ACC112 (cell line): Measurements from ENCODE around the gene AUNIP.

ENCODE experiments used
- H2AFZ ChIP-seq: fragments of 200-600 bp; sonication (generic); one replicate; pipeline ENCODE4 v1.6.0; 2017; ENCODE audit warnings: antibody characterized with exemption, low read length; ENCODE audit not compliant: unreplicated experiment
- H3K27ac ChIP-seq: fragments of 200-600 bp; sonication (generic); 2 replicates; pipeline ENCODE4 v1.5.1; 2014; ENCODE audit warnings: low read depth, mild to moderate bottlenecking, antibody characterized with exemption, low read length, moderate library complexity
- H3K27me3 ChIP-seq: fragments of 200-600 bp; sonication (generic); 2 replicates; pipeline ENCODE4 v1.6.1; 2014; ENCODE audit warnings: mild to moderate bottlenecking, antibody characterized with exemption, low read length, moderate library complexity, mixed read lengths; ENCODE audit not compliant: insufficient read depth
- H3K36me3 ChIP-seq: fragments of 200-600 bp; sonication (generic); 2 replicates; pipeline ENCODE4 v1.6.1; 2016; ENCODE audit warnings: mild to moderate bottlenecking, antibody characterized with exemption, low read length, moderate library complexity, mixed read lengths; ENCODE audit not compliant: insufficient read depth
- H3K4me1 ChIP-seq: fragments of 200-600 bp; sonication (generic); one replicate; pipeline ENCODE4 v1.6.1; 2016; ENCODE audit warnings: low read length, mixed read lengths; ENCODE audit not compliant: insufficient read depth, unreplicated experiment, control insufficient read depth
- H3K4me3 ChIP-seq: fragments of 200-600 bp; sonication (generic); 2 replicates; pipeline ENCODE4 v1.5.1; 2014; ENCODE audit warnings: mild to moderate bottlenecking, low read depth, low read length
- H3K79me2 ChIP-seq: fragments of 200-600 bp; sonication (generic); one replicate; pipeline ENCODE4 v1.6.0; 2016; ENCODE audit warnings: low read length; ENCODE audit not compliant: control insufficient read depth, unreplicated experiment, insufficient read depth

Gene AUNIP

DNA sequence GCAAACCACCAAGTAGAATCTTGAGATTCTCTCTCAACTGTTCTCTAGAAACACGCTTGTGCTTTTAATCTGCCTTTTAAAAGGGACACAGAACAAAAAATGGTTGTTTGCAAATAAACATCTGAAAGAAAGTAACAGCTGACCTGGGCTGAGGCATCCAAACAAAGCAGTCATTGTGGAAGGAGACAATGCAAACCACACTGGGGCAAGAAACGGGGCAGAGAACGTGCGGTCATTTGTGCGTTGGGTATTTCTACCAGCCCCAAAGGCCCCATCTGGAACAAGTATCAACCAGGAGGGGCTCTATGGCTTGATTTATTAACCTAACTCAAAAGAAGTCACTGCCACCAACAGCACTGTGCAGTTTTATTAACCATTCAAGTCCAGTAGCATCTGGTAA is 41.0 kb upstream of the AUNIP start:
- H2AFZ ChIP-seq: no peak overlapping the region
- no peak overlapping the region for H3K27ac ChIP-seq
- no peaks in the 10 kb centered on the region for H3K27me3 ChIP-seq
- peaks cover 27% of the 10 kb centered on the region for H3K79me2 ChIP-seq
- H3K4me1 ChIP-seq: peaks cover 28% of the 10 kb centered on the region
- H3K36me3 ChIP-seq: peaks cover 28% of the 10 kb centered on the region
- no peak overlapping the region for H3K4me3 ChIP-seq

DNA sequence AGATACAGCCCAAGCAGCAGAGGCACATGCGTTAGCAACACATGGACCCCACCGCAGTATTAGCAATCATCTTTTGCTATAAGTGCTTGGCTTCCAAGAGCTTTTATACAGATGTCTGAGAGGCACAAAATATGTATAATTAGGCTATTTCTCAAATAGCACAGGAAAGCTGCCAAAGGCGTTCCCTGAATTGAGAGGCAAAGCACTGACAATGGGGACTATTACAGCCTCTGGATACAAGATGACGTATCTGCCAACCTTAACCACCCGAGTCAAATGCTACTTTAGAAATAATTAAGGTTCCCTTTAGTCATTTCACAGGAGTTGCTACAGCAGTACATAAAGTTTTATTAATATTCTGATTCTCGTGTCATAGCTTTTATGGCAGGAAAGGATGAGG is 40.5 kb upstream of the AUNIP start:
- Histone ChIP-seq H3K27ac (no peak overlapping the region), H3K4me3 (no peak overlapping the region), H3K79me2 (peaks cover 26% of the 10 kb centered on the region), H3K36me3 (peaks cover 28% of the 10 kb centered on the region), H2AFZ (no peak overlapping the region), H3K4me1 (peaks cover 30% of the 10 kb centered on the region), H3K27me3 (no peaks in the 10 kb centered on the region)

DNA sequence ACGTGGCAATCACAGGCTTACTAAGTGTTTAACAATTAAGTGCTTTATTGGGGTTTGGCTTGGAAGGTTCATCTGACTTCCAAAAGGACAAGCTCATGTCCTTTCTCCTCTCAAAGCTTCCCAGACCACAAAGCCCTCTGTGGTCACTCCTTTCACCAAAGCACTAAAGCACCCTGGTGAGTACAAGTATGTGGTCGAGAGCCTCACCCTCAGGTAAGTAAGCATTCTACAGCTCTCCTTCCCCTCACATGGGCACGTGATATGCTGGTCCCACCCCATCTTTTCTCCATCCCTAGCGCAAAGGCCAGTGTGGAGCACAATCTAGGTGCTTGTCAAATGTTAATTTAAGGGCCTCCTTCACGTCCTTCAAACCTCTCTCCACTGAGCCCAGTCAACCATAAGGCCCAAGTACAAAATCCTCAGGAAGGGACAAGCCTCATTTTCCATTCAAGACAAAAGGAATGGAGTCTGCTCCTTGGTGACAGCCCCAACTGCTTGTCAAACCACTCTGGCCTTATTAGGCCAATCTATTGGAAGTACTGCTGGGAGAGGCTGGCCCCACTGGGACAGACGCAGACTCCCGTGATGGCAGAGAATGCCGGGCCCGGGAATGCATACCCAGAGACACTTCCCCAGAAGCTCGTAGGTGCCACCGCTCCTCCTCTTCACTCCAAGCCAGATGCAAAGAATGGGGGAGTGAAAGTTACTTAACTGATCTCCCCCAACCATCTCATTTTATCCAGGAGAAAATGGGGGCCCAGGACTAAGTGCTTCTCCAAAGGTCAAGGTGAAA is 39.2 kb upstream of the AUNIP start:
- peaks cover 13% of the 10 kb centered on the region for H3K79me2 ChIP-seq
- H3K36me3 ChIP-seq: peaks cover 27% of the 10 kb centered on the region

DNA sequence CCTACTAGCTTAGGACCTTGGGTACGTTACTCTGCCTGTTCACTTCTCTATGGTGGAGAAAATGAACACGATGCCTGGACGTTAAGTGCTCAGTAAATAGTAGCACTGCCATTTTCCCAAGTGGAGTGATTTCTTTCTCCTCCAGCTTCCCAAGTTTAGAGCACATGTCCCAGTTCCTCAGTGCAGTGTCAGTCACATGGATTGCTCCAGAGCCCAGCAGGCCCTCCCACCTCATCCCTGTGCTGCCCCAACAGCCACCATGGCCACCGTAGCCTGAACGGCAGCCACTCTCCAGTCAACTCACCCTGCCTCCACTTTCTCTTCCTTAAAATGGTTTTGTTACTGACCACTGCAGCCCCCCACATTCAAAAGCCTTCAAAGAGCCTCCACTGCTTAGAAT is 38.5 kb upstream of the AUNIP start:
- Histone ChIP-seq H3K79me2 (peaks cover 7% of the 10 kb centered on the region), H3K27ac (no peak overlapping the region), H3K36me3 (peaks cover 21% of the 10 kb centered on the region)

More for the DNA sequence above, 39.2 kb upstream of the AUNIP start:
- Histone ChIP-seq H3K4me1 (peaks cover 21% of the 10 kb centered on the region), H3K27ac (no peak overlapping the region), H3K4me3 (no peak overlapping the region), H3K27me3 (no peaks in the 10 kb centered on the region), H2AFZ (no peak overlapping the region)

DNA sequence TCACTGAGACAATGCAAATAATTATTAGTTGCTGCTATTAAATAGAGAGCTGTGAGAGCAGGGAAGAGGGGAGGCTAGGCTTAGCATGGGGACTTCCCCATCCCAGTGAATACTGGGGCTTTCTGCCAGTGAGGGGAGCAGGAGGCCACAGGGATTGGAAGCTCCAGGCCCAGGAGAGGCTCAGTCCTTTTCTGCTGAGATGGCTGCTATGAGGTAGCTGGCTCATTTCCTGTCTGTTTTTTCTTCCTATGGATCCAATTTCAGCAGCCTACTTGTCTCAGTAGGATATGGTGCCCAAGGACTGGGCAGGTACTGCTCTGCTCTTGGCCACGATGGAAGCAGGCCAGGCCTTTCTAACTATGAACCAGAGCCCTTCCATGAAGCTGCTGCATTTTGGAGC is 37.0 kb upstream of the AUNIP start:
- Histone ChIP-seq H3K4me3 (no peak overlapping the region), H3K79me2 (no peaks in the 10 kb centered on the region), H3K36me3 (peaks cover 10% of the 10 kb centered on the region), H3K4me1 (peaks cover 35% of the 10 kb centered on the region), H3K27me3 (no peaks in the 10 kb centered on the region), H3K27ac (peak overlapping the region; percentile 21; the same call in 1 of the 2 replicates), H2AFZ (no peak overlapping the region)

More for the DNA sequence above, 38.5 kb upstream of the AUNIP start:
- Histone ChIP-seq H2AFZ (no peak overlapping the region), H3K27me3 (no peaks in the 10 kb centered on the region), H3K4me3 (no peak overlapping the region), H3K4me1 (peaks cover 23% of the 10 kb centered on the region)

DNA sequence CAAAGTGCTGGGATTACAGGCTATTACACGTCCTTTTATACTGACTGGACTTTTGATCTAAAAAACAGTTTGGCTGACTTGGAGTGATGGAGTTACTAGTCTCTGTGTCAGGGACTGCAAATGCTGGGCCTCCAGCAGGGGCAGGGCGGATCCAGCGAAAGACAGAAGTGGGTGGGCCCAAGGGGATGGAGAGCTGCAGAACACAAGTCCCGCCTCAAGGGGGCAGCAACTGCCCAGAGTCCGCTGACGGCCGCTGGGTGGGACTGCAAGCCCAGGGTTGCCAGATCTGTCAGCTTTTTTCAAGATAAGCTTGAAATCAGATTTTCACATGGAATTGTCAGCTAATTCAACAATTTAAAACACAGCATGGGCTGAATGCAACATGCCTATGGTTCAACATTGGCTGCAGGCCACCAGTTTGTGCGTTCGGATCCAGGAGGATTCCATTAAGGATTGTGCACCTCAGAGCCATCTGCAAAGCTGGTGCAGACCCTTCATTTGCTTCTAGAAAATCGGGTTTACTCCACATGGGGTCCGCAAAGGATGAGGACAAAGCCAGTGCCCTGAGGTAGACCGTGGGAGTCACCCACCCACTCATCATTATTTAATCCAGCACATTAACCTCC is 36.2 kb upstream of the AUNIP start:
- H2AFZ ChIP-seq: no peak overlapping the region
- no peaks in the 10 kb centered on the region for H3K79me2 ChIP-seq
- peaks cover 4% of the 10 kb centered on the region; the same call in 1 of the 2 replicates for H3K36me3 ChIP-seq
- peaks cover 41% of the 10 kb centered on the region for H3K4me1 ChIP-seq
- no peak overlapping the region for H3K4me3 ChIP-seq
- H3K27me3 ChIP-seq: no peaks in the 10 kb centered on the region
- H3K27ac ChIP-seq: no peak overlapping the region

DNA sequence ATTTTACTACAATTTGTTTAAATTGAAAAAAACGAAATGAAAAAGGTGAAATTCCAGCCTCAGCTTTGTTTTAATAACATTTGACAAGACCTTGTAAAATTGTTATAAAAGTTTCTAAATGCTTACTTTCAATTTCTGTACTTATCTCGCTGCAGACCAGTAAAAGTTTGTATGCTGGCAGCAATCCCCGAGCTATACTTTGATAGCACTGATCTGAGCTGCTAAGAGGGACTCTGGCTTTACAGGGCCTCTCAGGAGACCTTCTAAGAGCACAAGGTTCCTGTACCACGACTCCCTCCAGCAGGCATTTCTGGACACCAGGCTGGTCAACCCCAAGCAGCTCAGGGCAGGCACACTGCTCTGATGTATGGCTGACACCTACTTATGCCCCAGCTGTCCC is 33.9 kb upstream of the AUNIP start:
- no peak overlapping the region for H3K4me3 ChIP-seq
- H3K4me1 ChIP-seq: peaks cover 43% of the 10 kb centered on the region
- peak overlapping the region; percentile 91 for H3K27ac ChIP-seq
- H3K79me2 ChIP-seq: no peaks in the 10 kb centered on the region
- H2AFZ ChIP-seq: no peak overlapping the region
- no peaks in the 10 kb centered on the region for H3K36me3 ChIP-seq
- no peaks in the 10 kb centered on the region for H3K27me3 ChIP-seq

DNA sequence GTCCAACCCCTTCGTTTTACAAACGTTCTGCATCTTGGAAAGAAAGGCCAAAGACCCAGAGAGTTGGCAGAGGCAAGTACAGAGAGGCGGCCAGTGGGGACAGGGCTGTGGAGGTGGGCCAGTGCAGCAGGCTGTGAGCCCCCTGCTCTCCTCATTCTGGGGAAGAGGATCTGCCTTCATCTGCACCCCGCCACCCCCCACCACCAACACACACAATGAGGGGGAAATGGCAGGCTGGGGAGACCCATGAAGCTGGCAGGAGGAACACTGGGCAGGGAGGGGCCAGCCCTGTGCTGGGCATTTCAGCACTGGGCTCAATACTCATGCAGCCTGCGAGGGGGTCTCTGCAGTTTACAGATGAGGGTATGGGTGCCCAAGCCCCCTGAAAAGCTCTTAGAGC is 32.3 kb upstream of the AUNIP start:
- no peak overlapping the region for H2AFZ ChIP-seq
- H3K27ac ChIP-seq: peak overlapping the region; percentile 91
- no peaks in the 10 kb centered on the region for H3K79me2 ChIP-seq
- peaks cover 41% of the 10 kb centered on the region for H3K4me1 ChIP-seq
- no peaks in the 10 kb centered on the region for H3K27me3 ChIP-seq
- H3K4me3 ChIP-seq: peak overlapping the region; percentile 12; the same call in 1 of the 2 replicates
- H3K36me3 ChIP-seq: no peaks in the 10 kb centered on the region

DNA sequence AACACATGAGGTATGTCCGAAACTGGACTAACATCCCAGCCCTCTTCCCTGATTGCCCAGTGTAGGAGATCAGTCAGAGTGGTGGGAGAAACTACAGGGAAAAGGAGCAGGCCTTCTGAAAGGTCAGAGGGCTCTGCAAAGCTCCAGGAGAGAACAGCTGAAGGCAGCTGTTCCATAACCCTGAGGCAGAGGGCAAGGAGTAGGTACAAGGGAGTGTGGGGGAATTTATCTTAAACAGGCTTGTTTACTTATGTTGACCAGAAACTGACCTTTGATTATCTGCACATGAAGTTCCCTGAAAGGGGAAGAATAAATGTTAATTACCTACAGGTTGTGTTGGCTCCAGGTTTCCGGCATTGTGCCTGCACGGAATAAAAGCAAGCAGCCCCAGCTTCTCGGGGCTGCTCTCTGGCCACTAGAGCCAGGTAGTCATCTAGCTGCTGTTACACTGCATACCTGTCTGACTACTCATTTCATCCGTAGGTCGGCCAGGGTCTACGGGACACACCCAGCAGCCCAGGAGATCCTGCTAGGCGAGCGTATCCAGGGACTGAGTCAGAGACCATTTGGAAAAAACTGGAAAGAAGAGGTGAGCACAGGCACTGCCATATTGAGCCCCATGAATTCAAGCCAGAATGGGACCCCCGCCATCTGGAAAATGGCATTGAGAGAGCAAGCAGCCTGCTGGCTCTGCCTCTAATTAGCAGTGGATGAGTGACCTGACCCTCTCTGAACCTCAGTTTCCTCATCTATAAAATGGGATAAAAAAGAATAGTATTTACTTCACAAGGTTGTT is 31.2 kb upstream of the AUNIP start:
- Histone ChIP-seq H3K27ac (no peak overlapping the region), H3K36me3 (no peaks in the 10 kb centered on the region), H3K27me3 (no peaks in the 10 kb centered on the region), H3K4me3 (no peak overlapping the region), H3K4me1 (peaks cover 29% of the 10 kb centered on the region), H3K79me2 (no peaks in the 10 kb centered on the region), H2AFZ (no peak overlapping the region)

DNA sequence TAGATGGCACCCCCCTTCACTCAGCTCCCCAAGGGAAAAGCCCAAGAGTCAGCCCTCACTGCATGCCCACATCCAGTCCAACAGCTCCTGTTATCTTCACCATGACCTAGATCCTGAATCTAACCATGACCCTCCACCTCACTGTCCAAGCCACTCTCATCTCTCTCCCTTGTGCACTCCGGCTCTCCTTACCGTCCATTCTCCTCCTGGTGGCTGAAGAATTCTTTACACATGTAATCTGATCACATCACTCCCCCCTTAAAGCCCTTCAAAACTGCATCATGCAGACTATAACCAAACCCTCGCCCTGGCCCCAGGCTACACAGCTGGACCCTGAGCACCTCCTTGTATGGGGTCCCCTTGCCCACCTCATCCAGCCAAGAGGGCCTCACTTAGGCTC is 30.2 kb upstream of the AUNIP start:
- Histone ChIP-seq H3K27me3 (no peaks in the 10 kb centered on the region), H3K4me1 (peaks cover 27% of the 10 kb centered on the region), H3K4me3 (no peak overlapping the region), H3K36me3 (no peaks in the 10 kb centered on the region), H3K79me2 (no peaks in the 10 kb centered on the region), H2AFZ (no peak overlapping the region), H3K27ac (no peak overlapping the region)
